HUDEP-2 (cell line): ENCODE measurements around the gene DMC1.

Source experiments
- DNase-seq, 76 experiments: peaks; one replicate each; lab custom pipeline; 2025; ENCODE audit not compliant: unreplicated experiment in 76 of 76; lab: John Stamatoyannopoulos, UW

DMC1 gene

DNA sequence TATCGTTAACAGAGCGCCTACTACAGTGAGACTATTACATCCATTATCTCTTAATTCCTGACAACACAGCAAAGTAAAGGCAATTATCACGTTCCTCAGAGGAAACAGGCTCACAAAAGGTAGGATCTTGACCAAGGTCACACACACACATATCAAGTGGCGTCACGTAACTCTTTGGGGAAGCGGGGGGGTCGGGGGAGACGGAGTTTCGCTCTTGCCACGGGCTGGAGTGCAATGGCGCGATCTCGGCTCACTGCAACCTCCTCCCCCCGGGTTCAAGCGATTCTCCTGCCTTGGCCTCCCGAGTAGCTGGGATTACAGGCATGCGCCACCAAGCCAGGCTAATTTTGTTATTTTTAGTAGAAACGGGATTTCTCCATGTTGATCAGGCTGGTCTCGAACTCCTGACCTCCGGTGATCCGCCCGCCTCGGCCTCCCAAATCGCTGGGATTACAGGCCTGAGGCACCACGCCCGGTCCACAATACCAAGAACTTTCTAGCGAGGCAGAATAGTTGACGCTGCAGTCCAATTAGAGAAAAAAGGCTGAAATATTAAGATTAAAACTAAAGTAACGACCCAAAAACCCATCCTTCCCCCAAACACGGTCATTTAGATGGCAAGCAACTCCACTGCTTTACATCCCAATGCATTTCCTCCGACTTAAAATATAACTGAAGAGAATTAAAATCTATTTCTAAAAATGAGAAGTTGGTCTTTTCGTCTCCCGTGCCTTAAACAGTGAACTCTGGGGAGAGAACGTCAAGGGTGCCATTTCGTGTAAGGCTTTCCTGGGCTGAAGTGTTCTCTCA is 65.0 kb downstream of the DMC1 start:
- DNase-seq = peak in 48 of 76 experiments; percentile 12 to 63 (median 41)

DNA sequence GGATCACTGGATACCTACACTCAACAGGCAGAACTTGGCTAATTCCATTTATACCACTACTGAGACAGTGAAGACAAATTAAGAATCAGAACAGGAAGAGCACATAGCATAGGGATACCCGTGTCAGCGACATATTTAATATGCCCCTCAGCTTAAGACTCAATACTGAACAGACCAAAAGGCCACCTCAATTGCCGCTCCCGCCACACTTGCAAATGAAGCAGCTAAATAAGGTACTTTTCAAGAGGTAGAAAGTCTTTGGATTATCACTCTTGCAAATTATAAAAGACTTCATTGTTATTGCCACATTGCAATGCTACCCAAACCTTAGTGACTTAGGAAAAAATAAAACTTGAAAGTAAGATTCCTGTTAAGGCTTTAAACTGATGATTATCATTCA is 67.0 kb downstream of the DMC1 start:
- DNase-seq = no peak

DNA sequence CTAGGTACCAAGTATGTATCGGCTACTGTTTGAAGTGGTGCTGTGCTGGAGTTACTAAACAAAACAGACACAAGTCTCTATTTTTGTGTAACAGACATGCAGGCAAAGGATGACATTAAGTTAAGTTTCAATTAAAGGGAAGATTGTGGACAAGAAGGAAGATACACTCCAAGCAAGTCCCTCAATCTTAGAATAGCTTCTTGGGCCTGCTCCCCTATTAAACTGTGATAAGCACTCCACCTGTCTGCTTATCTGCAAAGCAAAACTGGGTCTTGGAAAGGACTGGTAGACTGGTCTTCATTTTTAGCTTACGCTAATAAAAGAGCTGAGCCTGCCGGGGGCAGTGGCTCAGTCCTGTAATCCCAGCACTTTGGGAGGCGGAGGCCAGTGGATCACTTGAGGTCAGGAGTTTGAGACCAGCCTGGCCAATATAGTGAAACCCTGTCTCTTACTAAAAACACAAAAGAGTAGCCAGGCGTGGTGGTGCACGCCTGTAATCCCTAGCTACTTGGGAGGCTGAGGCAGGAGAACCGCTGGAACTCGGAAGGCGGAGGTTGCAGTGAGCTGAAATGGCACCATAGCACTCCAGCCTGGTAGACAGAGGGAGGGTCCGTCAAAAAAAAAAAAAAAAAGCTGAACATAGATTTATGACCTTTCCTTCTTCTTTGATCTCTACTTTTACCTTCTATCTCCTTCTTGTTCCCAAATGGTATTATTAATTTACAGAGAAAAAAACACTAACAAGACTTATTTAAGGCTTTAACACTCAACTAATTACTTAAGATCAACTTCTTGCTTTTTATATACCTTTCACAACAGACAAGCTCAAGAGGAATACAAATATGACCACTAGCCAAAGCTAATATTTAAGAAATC is 67.9 kb downstream of the DMC1 start:
- DNase-seq = no peak

DNA sequence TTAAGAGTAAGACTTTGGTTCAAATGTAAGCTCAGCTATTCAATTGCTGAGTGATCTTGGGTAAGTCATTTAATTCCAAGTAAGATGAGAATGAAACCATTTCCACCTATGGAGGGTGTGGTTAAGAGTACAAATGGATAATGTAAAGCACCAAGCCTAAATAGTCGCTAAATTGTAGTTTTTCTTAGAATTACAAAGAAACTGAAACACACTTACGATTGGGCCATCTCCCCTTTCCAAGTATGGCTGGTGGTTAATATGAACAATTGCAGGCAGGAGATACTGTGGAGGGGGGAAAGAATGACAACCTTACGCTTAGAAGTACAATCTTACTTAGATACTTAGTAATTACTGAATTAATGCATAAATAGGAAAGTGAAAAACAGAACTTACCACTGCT is 72.1 kb downstream of the DMC1 start:
- DNase-seq = no peak

DNA sequence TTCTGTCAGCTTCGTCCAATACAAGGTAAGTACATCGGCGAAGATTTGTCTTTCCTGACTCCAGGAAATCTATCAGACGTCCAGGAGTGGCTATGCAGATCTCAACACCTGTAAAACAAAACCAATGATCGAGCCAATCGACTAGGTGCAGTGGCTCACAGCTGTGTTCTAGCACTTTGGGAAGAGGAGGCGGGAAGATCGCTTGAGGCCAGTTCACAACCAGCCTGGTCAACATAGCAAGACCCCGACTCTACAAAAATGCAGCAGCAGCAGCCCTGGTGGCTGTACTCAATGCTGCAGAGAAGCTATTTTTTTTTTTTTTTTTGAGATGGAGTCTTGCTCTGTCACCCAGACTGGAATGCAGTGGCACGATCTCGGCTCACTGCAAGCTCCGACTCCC is 75.0 kb downstream of the DMC1 start:
- DNase-seq = no peak

DNA sequence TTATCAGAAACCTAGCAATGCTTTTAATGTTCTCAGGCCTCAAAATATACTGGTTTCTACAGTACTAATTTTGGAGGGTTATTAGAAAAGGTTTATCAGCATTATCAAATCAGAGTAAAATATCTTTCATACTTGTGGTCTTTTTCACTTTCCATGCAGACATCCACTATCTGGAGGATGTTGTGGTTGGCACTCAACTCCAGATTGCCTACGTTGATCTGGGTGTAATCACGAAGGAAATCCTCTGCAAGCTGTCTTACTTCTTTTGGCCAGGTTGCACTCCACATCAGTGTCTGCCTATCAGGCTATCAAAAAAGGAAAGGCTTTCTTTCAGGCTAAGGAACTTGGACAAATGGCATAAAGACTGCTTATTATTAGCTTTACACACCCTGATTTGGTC is 75.5 kb downstream of the DMC1 start:
- no peak for DNase-seq

DNA sequence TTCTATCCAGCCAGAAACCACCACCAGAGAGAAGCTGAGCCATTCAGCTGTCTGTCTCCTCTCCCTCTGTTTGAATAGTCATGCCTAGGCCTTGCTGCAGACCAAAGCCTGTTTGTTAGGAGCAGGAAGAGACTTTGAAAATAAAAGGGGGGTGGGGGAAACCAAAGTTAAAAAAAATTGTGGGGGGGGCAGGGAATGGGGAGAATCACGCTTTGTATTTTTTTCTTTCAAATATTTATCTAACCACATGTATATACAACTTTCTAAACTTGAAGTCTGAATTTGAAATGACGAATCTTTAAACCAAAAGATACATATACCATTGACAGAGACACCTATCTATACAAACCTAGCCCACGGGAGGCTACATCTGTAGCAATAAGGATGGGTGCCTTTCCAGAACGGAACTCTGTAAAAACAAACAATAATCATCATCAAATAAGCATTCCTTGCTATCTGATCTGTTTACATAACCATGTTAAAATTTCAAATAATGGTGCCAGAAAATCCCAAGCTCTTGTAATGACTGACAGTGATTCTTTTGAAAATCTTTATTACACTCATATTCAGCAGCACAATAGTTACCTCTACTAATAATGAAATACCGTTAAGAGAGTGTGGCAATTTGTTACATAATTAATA is 78.2 kb downstream of the DMC1 start:
- DNase-seq = no peak

DNA sequence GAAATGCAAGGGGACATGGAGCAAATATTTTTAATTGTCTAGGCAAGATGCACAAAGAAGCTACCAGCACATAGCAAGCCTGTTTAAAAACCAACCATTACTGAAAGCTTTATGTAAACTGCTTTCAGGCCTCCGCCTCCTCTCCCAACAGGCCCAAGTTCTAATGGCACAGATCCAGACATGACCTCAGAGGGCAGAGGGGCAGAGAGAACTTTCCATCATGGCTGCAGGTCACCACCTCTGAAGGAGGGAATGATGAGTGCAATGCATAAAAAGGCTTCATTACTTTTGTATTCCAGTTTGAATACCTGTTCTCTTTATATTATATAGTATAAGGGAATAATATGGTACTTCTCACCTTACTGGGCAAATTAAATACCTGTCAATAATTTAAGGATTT is 79.1 kb downstream of the DMC1 start:
- peak in 31 of 76 experiments; percentile 4 to 52 (median 25) for DNase-seq

DNA sequence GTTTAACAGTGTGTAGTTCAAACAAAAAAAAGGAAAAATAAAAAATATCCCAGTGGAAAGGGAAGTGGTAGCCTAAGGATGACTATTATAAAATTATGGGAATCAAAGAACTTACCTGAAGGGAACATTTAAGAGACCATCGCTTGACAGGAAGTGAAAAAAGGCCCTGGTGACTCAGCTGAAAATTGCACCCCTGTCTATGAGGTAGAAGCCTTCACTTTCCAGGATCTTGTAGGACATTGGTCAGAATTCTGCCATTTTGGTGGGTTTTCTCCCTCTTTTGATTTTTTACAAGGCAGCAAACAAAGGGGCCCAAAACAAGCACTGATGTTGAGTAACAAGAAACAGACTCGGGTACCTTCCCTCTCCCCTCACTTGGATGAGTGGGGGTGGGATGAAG is 79.5 kb downstream of the DMC1 start:
- no peak for DNase-seq

DNA sequence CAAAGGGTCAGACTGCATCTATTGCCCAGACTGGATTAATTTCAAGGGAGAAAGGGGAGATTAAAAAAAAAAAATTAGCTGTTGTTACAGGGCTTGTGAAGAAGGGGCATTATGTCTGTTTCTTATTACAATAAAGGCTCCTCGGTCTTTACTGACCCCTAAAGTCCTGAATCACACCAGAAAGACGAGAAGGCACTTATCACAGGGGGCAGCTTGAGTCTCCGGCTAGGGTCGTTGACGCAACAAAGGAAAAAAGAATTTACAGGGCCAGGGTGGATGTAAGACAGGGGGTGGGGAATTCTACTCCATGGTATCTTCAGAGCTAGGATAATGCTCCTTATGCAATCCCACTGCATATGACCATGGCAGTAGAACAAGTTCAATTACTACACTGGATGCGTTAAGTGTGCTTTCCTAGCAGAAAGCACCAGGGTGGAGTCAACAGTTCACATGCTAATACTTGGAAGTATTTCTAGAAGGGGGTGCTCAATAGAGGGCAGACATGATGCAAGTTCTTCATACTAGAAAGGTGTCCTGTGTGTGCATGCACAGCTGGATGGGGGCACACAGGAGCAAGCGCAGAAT is 80.3 kb downstream of the DMC1 start:
- no peak for DNase-seq

DNA sequence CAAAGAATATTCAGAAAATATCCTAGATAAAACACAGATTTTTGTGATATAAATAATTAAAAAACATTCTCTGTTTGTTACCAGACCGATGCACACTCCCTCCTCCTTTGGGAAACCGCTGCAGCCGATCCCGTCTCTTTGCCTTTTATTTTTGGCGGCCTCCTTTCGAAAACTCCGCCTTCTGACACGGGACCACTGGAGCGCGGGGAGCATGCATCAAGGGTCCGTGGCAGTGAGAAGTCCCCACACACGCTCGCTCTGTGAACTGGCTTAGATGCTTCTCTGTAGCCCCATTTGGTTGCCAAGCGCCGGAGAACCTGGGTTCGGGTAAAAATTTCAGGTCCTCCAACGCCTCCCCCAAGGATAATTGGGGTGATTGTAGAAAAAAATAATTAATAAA is 80.8 kb downstream of the DMC1 start:
- DNase-seq = no peak

DNA sequence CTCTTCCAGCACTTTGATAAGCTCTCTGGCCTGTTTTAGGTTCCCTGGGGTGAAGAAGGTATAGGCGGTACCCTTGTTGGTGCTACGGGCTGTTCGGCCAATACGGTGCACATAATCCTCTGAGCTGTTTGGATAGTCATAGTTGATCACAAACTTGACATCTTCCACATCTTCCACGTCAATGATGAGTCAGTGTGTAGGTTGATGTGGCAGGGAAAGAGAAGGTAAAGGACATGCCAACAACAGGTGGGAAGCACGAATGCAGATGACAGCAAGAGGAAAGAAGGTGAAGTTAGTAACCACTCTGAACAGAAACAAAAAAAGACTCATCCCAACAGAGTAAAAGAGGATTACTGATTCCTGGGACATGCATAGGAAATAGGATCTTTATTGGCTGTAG is 82.0 kb downstream of the DMC1 start:
- DNase-seq = no peak

DNA sequence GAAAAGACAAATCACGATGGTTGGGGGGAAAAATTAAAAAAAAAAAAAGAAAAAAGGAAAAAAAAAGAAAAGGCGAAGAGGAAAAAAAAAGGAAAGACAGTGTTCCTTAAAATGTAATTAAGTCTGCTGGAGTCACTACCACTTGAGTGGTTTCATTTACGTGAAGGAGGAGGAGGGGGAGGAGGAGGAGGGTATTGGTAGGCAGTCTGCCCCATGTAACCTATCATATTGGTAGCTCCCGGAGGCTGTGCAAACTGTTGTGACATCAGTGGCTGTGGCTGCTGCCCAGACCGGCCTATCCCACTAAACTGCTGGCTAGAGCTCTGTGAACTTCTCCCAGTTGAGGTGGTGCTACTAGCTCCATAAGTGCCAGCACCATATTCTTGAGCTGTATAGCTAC is 84.2 kb downstream of the DMC1 start:
- no peak for DNase-seq

DNA sequence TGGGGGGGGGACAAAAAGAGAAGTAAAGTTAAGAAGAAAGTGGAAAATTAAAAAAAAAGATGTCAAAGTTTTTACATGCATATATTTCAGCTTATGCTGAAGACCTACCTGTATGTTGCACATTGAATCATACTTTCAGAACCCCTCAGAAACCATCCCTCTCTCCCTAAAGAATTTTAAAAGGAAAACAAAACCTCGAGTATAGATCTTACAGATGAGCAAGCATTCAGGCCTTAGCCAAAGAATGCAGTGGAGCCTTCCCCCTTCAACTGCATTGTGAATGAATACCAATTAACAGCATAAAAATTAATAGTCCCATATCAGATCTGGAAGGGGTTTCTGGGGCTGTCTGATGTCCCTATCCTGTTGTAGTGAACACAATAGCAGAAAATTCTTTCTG is 85.7 kb downstream of the DMC1 start:
- no peak for DNase-seq

DNA sequence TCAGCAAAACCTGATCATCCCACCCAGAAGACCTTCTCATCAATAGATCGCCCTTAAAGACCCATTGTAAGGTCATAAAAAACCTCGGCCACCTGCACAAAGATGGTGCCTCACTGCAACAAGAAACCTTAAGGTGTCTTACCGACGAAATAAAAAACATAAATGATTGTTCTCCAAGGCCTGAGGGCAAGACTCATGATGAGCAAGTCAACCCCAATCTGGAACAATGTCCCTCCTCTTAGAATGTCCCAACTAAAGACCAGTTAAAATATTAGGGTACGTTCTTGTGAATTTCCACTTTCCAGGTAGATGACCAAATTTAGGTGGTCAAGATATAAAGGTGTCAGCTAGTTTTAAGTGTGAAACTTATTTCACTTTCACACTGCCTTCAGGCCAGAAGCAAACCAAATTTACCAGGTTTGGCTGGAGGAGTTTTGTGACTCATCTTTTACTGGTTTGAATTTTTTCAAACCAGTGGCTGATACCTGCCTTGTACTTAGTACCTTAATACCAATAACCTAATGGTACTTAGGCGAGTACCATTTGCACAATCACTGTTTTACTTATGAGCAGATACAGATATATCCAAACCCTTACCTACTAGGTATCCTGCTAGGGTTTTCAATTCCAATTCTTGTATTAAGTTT is 87.2 kb downstream of the DMC1 start:
- no peak for DNase-seq

DNA sequence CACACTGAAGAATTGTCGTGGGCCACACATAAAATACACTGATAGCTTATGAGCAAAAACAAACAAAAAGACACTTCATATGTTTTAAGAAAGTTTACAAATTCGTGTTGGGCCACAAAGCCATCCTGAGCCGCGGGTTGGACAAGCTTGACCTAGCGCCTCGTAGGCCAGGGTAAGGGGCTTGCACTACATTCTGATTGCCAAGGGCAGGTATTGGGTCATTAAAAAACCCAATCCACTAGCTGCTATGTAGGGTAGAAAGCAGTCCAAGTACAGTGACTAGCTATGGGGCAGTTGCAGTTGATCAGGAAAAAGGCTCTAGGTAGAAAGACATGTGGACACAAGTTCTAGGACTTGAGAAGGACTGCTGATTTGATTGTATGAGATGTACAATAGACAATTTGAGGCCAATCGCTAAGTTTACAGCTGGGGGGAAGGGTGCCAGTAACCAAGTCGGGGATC is 88.1 kb downstream of the DMC1 start:
- DNase-seq = no peak

DNA sequence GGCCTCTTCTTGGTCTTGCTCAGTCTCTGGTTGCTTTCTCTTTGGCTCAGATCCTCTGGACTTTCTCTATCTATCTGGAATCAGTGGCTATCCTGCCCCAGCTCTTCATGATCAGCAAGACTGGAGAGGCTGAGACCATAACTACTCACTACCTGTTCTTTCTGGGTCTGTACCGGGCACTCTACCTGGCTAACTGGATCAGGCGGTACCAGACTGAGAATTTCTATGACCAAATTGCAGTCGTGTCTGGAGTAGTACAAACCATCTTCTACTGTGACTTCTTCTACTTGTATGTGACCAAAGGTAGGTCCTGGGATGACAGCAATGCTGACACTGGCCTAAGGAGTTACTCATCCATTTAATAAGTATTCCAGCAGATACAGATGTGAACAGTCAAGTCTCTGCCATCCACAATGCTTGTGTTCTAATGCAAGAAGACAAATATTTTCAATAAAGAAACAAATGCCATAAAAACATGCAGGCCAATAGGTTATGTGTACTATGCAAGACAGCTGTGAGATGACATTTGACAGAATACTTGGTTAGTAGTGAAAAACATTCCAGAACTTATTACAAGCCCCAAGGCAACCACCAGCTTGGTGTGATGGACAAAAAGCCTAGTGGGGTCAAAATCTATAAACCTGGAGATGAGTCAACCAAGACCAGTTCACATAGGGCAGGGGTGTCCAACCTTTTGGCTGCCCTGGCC is 88.7 kb downstream of the DMC1 start:
- DNase-seq = no peak

DNA sequence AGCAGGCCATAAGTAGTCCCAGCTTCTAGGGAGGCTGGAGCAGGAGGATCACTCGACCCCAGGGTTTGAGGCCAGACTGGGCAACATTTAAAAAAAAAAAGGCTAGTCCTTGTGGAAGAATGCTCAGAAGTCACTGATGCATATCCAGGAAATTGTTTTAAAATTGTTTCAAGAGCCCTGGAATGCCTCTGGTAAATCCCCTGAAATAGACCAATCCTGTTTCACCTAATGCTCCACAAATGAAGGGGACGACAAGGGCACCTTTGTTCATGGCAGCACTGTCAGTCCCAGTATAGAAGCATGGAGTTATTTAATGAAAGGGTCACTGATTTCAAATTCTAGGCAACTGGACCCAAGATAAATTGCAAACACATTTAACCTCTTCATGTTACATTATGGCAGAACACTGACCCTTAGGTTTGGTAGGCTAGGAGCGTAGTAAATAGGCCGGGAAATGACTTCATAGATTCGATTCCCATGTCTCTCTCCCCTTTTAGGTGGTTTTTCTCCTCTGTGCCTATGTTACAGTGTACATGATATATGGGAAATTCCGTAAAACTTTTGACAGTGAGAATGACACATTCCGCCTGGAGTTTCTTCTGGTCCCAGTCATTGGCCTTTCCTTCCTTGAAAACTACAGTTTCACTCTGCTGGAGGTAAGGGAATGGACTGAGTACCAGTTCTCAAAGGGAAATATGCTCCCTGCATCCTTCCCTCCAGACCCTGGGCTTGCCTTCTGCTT is 90.7 kb downstream of the DMC1 start:
- no peak for DNase-seq

DNA sequence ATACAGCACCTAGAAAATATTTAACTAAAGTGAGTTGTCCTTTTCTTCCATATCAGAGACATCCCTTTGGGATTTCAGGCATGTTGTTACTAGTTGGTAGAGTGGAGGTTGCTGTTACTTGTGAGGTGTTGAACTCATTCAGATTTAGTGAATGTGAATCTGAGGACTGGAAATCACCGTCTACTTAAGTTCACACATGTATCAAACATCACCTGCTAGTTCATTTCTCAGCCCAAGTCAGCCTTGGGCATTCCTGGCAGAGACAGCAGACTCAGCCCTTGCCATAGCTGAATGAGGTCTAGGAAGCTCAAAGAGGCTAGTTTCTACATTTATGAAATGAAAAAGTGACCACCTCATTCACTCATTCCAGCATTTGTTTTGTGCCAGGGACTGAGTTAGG is 92.4 kb downstream of the DMC1 start:
- no peak for DNase-seq
